ENCODE measurements around the gene LRFN3. TPM values are rescaled to one million over a fixed set of nuclear protein-coding genes. Genes with fewer than 3 reads are reported as not detected.

LRFN3 gene
- total RNA-seq, 6 experiments from 2014 or later = 15.3 to 21.0 (median 19.1) TPM

- H3K36me3 Mint-ChIP-seq (ENCODE audit: low read depth) = peaks cover 5% of the 10 kb centered on the region; the same call in 1 of the 2 replicates
- TF ChIP-seq CTCF (IDR thresholded peaks at IDR 0.05) = no peak
- no peak overlapping the region; the same call in 1 of the 2 replicates for H3K27ac Mint-ChIP-seq
- no peak overlapping the region for H3K4me3 Mint-ChIP-seq
- H3K4me1 Mint-ChIP-seq (ENCODE audit: low read depth) = no peaks in the 10 kb centered on the region
- no peak for DNase-seq
- peaks cover 28% of the 10 kb centered on the region for H3K27me3 Mint-ChIP-seq (ENCODE audit: insufficient read depth)
- H3K9me3 Mint-ChIP-seq = peaks cover 11% of the 10 kb centered on the region; the same call in 1 of the 2 replicates
Measured at GRCh38 chr19:35960432-35960972, 24.3 kb downstream of the LRFN3 start.

- peaks cover 17% of the 10 kb centered on the region for H3K27me3 Mint-ChIP-seq (ENCODE audit: insufficient read depth)
- peak; percentile 22 for DNase-seq
- no peaks in the 10 kb centered on the region for H3K36me3 Mint-ChIP-seq (ENCODE audit: low read depth)
- H3K9me3 Mint-ChIP-seq = no peaks in the 10 kb centered on the region
- no peak overlapping the region for H3K4me3 Mint-ChIP-seq
- H3K27ac Mint-ChIP-seq = no peak overlapping the region
- TF ChIP-seq CTCF (IDR thresholded peaks at IDR 0.05) = no peak
- no peaks in the 10 kb centered on the region for H3K4me1 Mint-ChIP-seq (ENCODE audit: low read depth)
Measured at GRCh38 chr19:35963514-35963913, 27.3 kb downstream of the LRFN3 start.

GRCh38 chr19:35966771-35967170 lies 30.6 kb downstream of the LRFN3 start:
- no peaks in the 10 kb centered on the region for H3K4me1 Mint-ChIP-seq (ENCODE audit: low read depth)
- no peak overlapping the region for H3K27ac Mint-ChIP-seq
- H3K9me3 Mint-ChIP-seq = no peaks in the 10 kb centered on the region
- no peak overlapping the region for H3K4me3 Mint-ChIP-seq
- no peaks in the 10 kb centered on the region for H3K36me3 Mint-ChIP-seq (ENCODE audit: low read depth)
- no peak for TF ChIP-seq CTCF (IDR thresholded peaks at IDR 0.05)
- H3K27me3 Mint-ChIP-seq (ENCODE audit: insufficient read depth) = peaks cover 9% of the 10 kb centered on the region
- no peak for DNase-seq

- DNase-seq = no peak
- no peaks in the 10 kb centered on the region for H3K4me1 Mint-ChIP-seq (ENCODE audit: low read depth)
- no peaks in the 10 kb centered on the region for H3K36me3 Mint-ChIP-seq (ENCODE audit: low read depth)
- no peak overlapping the region for H3K27ac Mint-ChIP-seq
- TF ChIP-seq CTCF (IDR thresholded peaks at IDR 0.05) = no peak
- H3K4me3 Mint-ChIP-seq = no peak overlapping the region
- H3K27me3 Mint-ChIP-seq (ENCODE audit: insufficient read depth) = peaks cover 14% of the 10 kb centered on the region
- no peaks in the 10 kb centered on the region for H3K9me3 Mint-ChIP-seq
Measured at GRCh38 chr19:35973487-35973886, 37.3 kb downstream of the LRFN3 start.

GRCh38 chr19:35975608-35976214 lies 39.5 kb downstream of the LRFN3 start:
- Mint-ChIP-seq H3K36me3 (ENCODE audit: low read depth) (no peaks in the 10 kb centered on the region), H3K4me3 (no peak overlapping the region), H3K27ac (no peak overlapping the region), H3K27me3 (ENCODE audit: insufficient read depth) (peaks cover 15% of the 10 kb centered on the region), H3K9me3 (no peaks in the 10 kb centered on the region), H3K4me1 (ENCODE audit: low read depth) (no peaks in the 10 kb centered on the region)
- no peak for TF ChIP-seq CTCF (IDR thresholded peaks at IDR 0.05)
- no peak for DNase-seq

Measured in HFFc6 (cell line).